ENCODE results near the gene VAC14.
"Not testable (repeated sequence)": the region's sequence is repeated elsewhere in the genome, so short reads cannot be mapped to it uniquely, and the experiment has no call there.

The VAC14 gene

GRCh38 chr16:70800781-70801480 lies at the start of gene VAC14:
Gene VAC14, minus strand, starts transcription at chr16:70801158. Its CDS starts 258 bp downstream, at chr16:70800900.
- TF ChIP-seq Cebpa-rat (IDR thresholded peaks at IDR 0.05): no peak
- Histone ChIP-seq H3K27me3 (no peaks in the 10 kb centered on the region), H3K9ac (peak within 1 kb of the TSS; percentile 91), H3K36me3 (peaks cover 20% of the 10 kb centered on the region; the same call in 1 of the 2 replicates), H3K4me1 (peaks cover 19% of the 10 kb centered on the region), H4K20me1 (peaks cover 38% of the 10 kb centered on the region), H3K4me3 (peak within 1 kb of the TSS; percentile 94), H3K4me2 (peak within 1 kb of the TSS; percentile 91), H3K27ac (peak within 1 kb of the TSS; percentile 88), H3K9me3 (0 out of 2 replicates have a peak, but pooled peaks cover 3% of the 10 kb centered on the region)

- H3K4me3 ChIP-seq, H3K9ac ChIP-seq, H3K4me1 ChIP-seq, H3K9me3 ChIP-seq, H3K27me3 ChIP-seq, H4K20me1 ChIP-seq, H3K4me2 ChIP-seq, H3K27ac ChIP-seq, H3K36me3 ChIP-seq: not testable (repeated sequence)
These were observed 22.6 kb upstream of the VAC14 start for GRCh38 chr16:70823498-70824118.

GRCh38 chr16:70822734-70823133 lies 21.8 kb upstream of the VAC14 start:
- H3K36me3 ChIP-seq, H3K4me2 ChIP-seq, H3K9ac ChIP-seq, H3K27ac ChIP-seq, H3K4me3 ChIP-seq, H4K20me1 ChIP-seq, H3K4me1 ChIP-seq, H3K27me3 ChIP-seq, H3K9me3 ChIP-seq: not testable (repeated sequence)

DNA sequence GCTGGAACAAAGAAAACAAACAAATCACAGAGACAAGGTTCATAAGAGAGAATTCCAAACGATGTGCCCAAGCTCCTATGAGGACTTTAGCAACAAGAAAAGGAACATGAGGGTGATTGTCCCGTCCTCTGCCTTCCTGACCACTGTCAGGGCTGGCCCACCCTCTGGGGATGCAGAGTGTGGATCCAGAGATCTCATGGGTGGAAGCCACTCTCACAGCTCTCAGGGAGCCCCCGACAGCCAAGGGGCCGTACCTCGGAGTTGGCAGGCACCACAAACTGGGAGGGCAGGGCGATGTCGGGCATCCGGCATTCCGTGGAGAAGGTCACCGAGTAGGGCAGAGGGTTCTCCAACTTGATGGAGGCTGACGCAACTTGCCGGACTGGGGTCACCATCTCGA lies 17.1 kb upstream of the VAC14 start:
- H3K27ac ChIP-seq, H3K9ac ChIP-seq, H3K9me3 ChIP-seq: not testable (repeated sequence)

DNA sequence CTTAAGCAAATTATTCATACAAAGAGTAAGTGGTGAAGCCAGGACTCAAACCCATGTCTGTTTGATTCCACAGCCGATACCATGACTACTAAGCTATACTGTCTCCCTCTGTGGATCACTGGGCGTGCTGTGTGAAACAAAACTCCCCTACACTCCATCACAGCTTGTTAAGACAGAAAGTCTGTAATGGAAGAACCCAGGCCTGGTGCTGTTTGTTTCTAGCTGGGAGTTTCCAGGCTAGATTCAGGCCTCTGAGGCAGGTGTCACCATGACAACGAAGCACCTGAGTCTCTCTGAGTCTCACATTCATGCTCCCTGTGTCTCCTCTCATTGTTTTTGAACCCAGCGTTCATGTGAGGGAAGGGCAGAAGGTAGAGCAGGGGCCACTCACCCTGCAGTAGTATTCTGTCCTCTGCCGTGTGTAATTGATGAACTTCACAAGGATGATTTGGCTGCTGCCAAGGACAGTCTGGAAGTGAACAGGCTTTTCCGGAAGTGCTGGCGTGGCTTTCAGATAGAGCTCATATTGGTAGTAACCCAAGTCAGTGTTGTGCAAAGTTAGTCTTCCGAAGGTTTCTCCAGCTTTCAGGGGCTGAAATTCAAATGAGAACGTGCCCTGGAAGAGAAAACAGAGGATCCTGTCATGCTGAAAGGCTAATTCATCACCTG lies 8.6 kb upstream of the VAC14 start:
- no peaks in the 10 kb centered on the region for H3K4me1 ChIP-seq
- H3K36me3 ChIP-seq: no peaks in the 10 kb centered on the region
- no peaks in the 10 kb centered on the region for H3K9me3 ChIP-seq
- no peak overlapping the region for H3K4me2 ChIP-seq
- no peak for TF ChIP-seq Cebpa-rat (IDR thresholded peaks at IDR 0.05)
- H3K27ac ChIP-seq: no peak overlapping the region
- H3K9ac ChIP-seq: no peak overlapping the region
- H3K27me3 ChIP-seq: no peaks in the 10 kb centered on the region
- H4K20me1 ChIP-seq: no peaks in the 10 kb centered on the region
- H3K4me3 ChIP-seq: no peak overlapping the region

More for the DNA sequence above, 17.1 kb upstream of the VAC14 start:
- H3K36me3 ChIP-seq, H3K4me2 ChIP-seq, H4K20me1 ChIP-seq, H3K27me3 ChIP-seq, H3K4me3 ChIP-seq, H3K4me1 ChIP-seq: not testable (repeated sequence)

- H4K20me1 ChIP-seq: no peaks in the 10 kb centered on the region
- 0 out of 2 replicates have a peak, but pooled peaks cover 3% of the 10 kb centered on the region for H3K9me3 ChIP-seq
- no peak overlapping the region for H3K27ac ChIP-seq
- TF ChIP-seq Cebpa-rat (IDR thresholded peaks at IDR 0.05): no peak
- no peaks in the 10 kb centered on the region for H3K4me1 ChIP-seq
- no peaks in the 10 kb centered on the region for H3K36me3 ChIP-seq
- no peaks in the 10 kb centered on the region for H3K27me3 ChIP-seq
- no peak overlapping the region for H3K4me2 ChIP-seq
- no peak overlapping the region for H3K9ac ChIP-seq
- H3K4me3 ChIP-seq: no peak overlapping the region
These were observed 7.4 kb upstream of the VAC14 start for GRCh38 chr16:70808371-70808770.

DNA sequence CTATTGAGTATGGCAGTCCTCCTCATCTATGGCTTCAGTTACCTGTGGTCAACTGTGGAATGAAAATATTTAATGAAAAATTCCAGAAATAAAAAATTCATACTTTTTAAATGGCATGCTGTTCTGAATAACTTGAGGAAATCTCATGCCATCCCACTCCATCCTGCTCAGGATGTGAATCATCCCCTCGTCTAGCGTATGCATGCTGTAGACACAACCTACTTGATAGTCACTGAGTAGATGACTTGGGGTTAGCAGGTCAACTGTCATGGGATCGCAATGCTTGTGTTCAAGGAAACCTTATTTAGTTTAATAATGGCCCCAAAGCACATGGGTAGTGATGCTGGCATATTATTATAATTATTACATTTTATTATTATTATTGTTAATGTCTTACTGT lies 4.8 kb upstream of the VAC14 start:
- Histone ChIP-seq H3K36me3 (no peaks in the 10 kb centered on the region), H4K20me1 (no peaks in the 10 kb centered on the region), H3K4me3 (no peak overlapping the region), H3K9ac (no peak overlapping the region), H3K9me3 (0 out of 2 replicates have a peak, but pooled peaks cover 3% of the 10 kb centered on the region), H3K4me2 (no peak overlapping the region), H3K4me1 (no peaks in the 10 kb centered on the region), H3K27me3 (no peaks in the 10 kb centered on the region), H3K27ac (no peak overlapping the region)
- no peak for TF ChIP-seq Cebpa-rat (IDR thresholded peaks at IDR 0.05)

GRCh38 chr16:70805380-70805779 lies 4.4 kb upstream of the VAC14 start:
- no peak for TF ChIP-seq Cebpa-rat (IDR thresholded peaks at IDR 0.05)
- Histone ChIP-seq H3K4me3 (no peak overlapping the region), H3K27me3 (no peaks in the 10 kb centered on the region), H3K36me3 (no peaks in the 10 kb centered on the region), H3K27ac (no peak overlapping the region), H3K4me2 (no peak overlapping the region), H3K4me1 (peaks cover 2% of the 10 kb centered on the region), H3K9ac (no peak overlapping the region), H4K20me1 (peaks cover 3% of the 10 kb centered on the region; the same call in 1 of the 2 replicates), H3K9me3 (0 out of 2 replicates have a peak, but pooled peaks cover 3% of the 10 kb centered on the region)

DNA sequence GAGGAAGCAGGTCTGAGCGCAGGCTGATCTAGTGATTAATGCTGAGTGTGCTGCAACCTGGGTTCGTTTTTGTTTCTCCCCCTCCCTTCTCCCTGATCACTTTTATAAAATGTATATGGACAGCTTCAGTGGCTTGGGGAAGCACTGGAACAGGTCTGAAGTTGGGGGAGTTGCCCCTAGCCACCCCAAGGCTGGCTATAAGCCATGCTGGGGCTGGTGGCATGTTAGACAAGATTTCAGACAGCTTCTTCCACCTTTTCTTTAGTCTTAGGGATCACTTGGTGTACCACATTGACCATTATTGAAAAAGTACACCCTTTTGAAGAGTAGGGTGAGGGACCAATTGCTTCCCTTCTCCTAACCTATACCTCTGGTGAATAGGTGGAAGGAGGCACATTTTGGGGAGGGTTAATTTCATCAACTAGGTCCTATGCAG lies 3.8 kb upstream of the VAC14 start:
- Histone ChIP-seq H3K27me3 (no peaks in the 10 kb centered on the region), H3K27ac (no peak overlapping the region), H3K4me1 (peaks cover 8% of the 10 kb centered on the region), H3K4me3 (no peak overlapping the region), H3K4me2 (no peak overlapping the region), H3K9ac (no peak overlapping the region), H3K9me3 (0 out of 2 replicates have a peak, but pooled peaks cover 3% of the 10 kb centered on the region), H3K36me3 (no peaks in the 10 kb centered on the region), H4K20me1 (peaks cover 6% of the 10 kb centered on the region; the same call in 1 of the 2 replicates)
- no peak for TF ChIP-seq Cebpa-rat (IDR thresholded peaks at IDR 0.05)

DNA sequence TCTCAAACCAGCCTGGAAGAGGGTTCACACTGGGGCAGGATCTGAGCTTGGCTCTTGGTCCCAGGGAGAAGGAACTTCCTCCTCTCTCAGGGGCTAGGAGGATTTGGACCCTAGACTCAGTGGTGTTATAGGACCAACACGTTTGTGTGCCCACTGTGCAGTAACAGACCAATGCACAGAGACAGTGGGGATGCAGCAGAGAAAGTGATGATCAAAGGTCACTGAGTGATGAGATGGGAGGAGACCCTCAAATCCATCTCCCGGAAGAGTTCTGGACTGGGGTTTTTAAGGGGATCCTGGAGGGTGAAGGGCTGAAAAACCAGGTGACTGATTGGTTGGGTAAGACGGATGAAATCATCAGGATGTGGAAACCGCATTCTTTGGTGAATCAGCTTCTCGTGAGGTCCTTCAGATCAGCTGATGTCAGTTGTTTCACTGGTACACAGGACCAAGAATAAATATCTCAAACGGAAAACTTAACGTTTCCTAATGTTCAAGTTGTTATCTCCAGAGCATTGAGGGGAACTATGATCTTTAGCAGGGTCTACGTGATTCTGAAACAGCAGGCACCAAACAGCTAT lies 3.3 kb upstream of the VAC14 start:
- Histone ChIP-seq H3K4me1 (peaks cover 13% of the 10 kb centered on the region), H3K4me2 (no peak overlapping the region), H3K27ac (no peak overlapping the region), H3K4me3 (no peak overlapping the region), H3K9ac (no peak overlapping the region), H3K36me3 (no peaks in the 10 kb centered on the region), H4K20me1 (peaks cover 11% of the 10 kb centered on the region; the same call in 1 of the 2 replicates), H3K27me3 (no peaks in the 10 kb centered on the region), H3K9me3 (0 out of 2 replicates have a peak, but pooled peaks cover 3% of the 10 kb centered on the region)
- TF ChIP-seq Cebpa-rat (IDR thresholded peaks at IDR 0.05): no peak
